ENCODE results near the gene KLHL7.
"Not testable (repeated sequence)": the region's sequence is repeated elsewhere in the genome, so short reads cannot be mapped to it uniquely, and the experiment has no call there.

KLHL7 gene

DNA sequence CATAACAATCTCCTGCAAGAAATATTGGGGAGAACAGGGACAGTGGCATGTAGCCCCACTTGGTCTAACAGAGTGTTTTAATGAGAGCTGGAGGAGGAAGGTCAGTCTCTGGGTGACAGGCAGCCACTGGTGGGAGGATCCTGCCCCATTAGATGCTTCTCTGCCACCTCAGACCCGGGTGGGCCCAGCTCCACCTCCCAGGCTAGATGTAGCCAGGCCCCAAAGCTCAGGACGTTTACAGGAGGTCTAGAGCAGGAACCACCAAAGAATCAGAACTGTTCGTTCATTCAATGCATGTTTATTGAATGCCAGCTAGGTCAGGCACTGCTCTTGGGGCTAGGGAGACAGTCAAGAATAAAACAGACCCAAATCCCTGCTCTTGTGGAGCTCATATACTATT is 112.6 kb downstream of the KLHL7 start:
- DNase-seq (ENCODE audit: low read depth): no peak

DNA sequence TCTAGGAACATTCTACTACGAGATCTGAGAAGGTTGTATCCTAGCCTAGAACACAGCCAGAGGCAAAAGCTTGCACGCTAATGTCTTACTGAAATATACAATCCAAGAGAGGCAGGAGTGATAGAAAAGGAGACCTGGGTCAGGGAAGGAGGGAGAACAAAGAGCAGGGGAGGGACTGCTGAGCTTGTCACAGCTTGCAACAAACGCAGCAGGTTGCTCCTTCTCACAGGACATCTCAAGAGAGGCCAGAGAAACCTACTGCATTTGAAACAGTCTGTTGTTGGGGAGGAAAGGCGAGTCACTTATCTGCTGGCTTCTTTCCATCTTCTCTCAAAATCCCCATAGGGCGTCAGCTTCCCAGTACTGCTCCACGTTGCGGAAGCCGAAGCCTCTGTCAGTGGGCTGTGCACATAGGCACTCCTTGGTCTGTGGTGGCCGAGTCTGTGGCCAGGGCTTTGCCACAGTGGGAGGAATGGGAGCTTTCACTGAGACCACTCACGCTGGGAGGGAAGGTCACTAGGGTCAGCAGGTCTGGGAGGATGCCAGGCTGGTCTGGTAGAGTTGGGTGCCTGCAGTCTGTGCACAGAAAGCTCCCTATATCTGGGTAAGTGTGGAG is 115.2 kb downstream of the KLHL7 start:
- DNase-seq (ENCODE audit: low read depth): no peak

DNA sequence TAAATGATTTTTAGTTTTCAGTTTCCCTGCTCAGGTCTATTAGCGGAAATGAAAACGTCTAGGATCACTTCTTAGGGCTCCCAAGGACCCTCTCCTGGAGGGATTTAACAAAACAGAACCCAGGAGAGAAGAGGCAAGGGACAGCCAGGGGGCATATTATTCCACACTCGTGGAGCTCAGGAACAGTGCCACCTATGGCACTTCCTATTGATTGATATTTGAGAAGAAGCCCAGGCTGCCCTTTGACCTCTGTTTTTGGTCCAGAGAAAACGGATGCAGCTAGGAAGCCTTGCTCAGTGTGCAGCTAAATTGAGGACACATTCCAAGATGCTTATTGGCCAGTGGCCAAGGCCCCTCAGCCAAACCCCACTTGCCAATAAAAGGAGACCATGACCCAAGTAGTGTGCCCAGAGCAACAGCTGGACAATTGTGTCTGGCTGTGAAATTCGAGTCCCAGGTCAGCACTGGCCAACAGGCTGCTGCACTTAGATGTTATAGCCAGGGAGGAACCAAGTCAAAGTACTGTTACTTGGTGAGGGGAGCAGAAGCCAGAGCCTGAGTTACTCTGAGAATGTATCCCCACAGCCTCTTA is 117.0 kb downstream of the KLHL7 start:
- no peak for DNase-seq (ENCODE audit: low read depth)

DNA sequence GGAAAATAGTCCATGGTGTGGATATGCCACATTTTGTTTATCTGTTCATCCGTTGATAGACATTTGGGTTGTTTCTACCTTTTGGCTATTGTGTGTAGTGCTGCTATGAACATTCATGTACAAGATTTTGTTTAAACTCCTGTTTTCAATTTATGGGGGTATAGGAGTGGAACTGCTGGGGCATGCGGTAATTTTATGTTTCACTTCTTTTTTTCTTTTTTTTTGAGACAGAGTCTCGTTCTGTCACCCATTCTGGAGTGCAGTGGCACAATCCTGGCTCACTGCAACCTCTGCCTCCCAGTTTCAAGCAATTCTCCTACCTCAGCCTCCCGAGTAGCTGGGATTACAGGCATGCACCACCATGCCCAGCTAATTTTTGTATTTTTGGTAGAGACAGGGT is 118.8 kb downstream of the KLHL7 start:
- not testable (repeated sequence) for DNase-seq (ENCODE audit: low read depth)

DNA sequence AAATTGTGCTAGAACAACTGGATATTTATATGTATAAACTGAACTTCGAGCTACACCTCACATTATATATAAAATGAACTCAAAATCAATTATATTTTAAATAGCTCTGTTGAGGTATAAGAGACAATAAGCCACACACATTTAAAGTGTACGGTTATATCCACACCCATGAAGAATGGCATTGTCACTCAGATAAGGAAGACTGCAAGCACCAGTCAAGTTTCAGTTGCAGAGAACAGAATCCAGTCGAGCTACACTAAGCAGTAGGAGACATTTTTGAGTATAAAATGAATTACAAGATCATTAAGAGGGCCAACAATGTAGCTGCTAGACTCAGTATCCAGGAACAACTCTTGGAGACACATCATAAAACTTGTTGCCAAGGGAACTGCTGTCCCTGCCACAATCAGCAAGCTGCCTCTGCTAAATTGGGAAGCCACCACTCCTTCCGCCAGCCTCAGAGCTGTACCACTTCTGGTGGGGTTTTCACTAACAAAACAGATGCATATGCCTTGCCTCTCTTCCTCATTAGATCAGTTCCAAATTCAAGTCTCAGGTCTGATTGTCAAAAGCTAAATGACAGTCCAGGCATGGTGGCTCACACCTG is 121.4 kb downstream of the KLHL7 start:
- no peak for DNase-seq (ENCODE audit: low read depth)
